CMK (cell line): ENCODE results near the gene OR6K3.
"Not testable (repeated sequence)": the region's sequence is repeated elsewhere in the genome, so short reads cannot be mapped to it uniquely, and the experiment has no call there.

Experiments
- DNase-seq: peaks from one replicate; pipeline ENCODE4 v3.0.0-alpha.2; 2010; ENCODE audit warnings: low read depth

OR6K3 gene, protein sequence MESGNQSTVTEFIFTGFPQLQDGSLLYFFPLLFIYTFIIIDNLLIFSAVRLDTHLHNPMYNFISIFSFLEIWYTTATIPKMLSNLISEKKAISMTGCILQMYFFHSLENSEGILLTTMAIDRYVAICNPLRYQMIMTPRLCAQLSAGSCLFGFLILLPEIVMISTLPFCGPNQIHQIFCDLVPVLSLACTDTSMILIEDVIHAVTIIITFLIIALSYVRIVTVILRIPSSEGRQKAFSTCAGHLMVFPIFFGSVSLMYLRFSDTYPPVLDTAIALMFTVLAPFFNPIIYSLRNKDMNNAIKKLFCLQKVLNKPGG

DNA sequence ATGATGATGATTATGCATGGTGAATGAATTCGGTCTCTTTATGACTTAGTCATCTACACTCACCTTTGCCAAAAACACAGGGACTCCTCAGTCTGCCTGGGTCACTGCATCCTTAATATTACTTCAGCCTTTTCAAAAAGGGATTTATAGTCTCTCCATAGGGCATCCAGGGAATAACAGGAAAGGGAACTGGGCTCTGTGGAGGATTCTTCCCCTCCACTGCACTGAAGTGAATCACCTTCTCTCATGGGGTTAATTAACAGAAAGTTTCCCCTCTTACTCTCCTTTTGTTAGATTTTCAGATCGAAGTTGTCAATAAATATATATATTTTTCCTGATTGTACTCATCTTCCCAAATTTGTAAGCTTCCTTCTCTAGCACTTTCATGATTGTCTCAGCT is at the start of gene OR6K3:
Gene OR6K3 (minus strand): TSS at position 101 of the 400 bp plus-strand sequence. CDS start 2,605 bp downstream, outside the sequence.
- DNase-seq = no peak

DNA sequence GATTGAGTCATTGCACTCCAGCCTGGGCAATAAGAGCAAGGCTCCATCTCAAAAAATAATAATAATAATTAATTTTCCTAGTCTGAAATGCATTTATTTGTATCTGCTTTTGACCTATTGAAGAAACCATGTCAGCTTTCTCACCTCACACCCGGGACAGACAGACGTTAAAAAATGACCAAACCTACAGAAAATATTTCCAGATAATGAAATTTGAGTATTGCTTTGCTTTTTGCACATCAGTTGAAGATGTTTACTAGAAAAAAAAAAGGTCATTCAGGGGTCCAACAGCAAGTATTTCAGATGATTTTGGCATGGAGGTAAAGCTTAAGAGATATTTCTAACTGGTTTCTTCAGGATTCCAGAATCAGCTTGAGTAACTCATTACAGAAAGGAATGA is 33.9 kb upstream of the OR6K3 start, which contains the start of gene OR6K6:
Gene OR6K6 (plus strand): TSS at position 301 of the 400 bp plus-strand sequence. CDS start 168 bp downstream, outside the sequence.
- no peak for DNase-seq

DNA sequence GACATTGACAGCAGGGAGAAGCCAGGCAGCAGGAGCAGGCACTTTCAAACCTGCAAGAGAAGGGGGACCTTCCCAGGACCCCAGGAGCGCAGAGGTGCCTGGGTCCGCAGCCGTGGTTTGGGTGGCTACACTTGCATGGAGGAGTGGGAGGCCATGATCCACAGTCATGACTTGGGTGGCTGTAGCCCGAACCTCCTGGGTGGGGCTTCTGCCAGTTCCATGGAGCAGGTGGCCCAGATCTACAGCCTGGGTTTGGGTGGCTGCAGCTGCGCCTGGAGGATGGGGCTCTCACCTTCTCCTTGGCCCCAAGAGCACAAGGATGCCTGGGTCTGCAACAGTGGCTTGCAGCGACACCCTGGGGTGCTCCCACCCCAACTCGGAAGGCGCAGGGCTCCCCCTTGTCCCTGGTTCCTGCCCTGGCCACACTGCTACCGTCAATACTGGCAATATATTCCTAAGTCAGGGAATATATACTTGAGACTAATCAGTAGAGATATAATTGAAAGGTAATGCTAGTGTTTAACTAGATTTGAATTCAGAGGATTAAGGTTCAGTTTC is 31.7 kb upstream of the OR6K3 start:
- DNase-seq = no peak

DNA sequence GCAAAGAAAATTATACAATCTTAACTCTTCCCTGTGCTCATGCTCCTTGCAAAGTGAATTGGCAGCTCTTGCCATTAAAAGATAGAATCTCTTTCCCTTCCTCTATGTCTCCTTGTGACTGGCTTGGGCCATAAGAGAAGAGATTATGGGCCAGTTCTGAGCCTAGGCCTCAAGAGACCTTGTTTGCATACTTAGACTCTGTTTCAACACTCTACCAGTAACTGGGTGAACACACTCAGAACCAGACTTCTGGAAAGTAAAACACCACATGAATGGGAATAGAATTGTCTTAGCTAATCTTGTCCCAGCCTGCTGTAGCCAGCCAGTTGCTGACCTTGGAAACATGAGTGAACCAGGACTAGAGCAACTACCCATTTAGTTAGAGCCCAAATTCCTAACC is 15.3 kb upstream of the OR6K3 start:
- no peak for DNase-seq

DNA sequence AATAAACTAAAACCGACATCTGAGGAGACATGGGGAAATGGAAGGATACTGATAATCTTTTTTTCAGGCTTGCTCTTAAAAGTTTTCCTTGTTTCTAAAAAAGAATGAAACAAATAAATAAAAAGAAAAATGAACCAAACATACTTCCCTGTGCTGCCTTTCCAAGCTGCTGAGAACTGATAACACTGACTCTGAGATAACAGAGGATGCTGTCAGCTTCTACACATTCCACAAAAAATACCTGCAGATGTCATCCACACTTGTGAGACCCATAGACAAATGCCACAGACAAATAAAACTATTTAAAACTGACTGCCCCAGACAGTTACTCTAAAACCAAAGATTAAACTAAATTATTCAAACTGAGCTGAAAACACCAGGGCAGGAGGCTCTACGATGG is 12.0 kb upstream of the OR6K3 start:
- no peak for DNase-seq

DNA sequence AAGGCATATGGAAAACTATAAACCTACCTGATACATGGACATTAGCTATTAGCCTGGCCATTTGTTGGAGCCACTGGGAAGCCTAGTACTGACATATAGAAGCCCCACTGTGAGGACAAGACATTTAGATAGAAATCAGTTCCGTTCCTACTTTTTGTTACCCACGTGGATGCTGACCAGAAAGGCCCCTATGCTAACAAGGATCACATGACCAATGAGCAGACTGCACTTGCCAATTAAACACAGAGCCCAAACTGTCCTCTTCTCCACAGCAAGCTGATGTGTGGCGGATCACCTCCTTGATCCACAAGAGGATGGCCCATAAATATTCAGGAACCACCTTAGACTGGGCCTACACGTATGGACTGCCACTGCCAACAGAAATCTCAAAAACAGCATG is 11.2 kb upstream of the OR6K3 start:
- no peak for DNase-seq

DNA sequence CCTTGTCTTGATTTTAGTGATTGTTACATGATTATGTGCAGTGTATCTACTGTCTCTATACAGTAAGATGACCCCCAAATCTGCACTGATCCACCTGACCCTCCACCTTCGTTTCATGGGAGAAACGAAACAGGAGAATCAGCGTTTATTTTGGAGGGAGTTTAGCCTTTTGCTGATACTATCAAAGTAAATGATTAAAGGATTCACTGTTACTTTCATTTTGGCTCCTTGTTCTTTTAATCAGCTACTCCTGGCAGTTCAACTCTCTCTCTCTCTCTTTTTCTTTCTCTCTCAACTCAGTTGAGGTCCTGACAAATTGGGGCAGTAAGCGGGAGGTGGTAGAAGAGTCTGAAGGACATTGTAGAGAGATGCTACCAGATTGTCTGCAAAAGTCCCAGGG is 9.9 kb upstream of the OR6K3 start:
- no peak for DNase-seq

DNA sequence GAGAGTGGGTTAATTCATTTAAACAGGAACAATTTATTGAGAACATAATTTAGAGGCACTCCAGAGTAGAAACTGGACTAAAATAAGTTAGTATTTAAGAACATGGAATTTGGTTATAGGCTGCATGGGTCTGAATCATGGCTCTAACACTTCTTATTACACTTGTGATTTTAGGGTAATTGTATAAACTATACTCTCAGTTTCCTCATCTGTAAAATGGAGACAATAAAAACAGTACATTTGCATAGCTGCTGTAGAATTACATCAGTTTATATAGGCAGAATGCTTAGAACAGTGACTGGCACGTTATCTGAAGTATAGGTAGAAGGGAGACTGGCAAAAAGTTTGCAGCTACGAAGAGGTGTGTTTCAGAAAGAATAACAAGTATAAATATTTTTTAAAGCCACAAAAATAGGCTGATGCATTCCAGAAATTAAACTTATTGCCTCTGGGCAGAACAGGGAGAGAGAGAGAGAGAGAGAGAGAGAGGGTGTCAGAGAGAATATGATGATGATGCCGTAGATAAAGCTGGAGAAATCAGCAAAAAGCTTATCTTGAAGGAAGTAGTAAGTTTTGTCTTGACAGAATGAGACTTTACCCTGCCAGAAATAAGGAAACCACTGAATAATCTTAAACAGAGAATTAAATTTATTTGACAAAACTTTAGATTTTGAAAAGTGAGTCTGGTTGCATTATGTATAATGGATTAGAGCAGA is 8.1 kb upstream of the OR6K3 start:
- DNase-seq = no peak

DNA sequence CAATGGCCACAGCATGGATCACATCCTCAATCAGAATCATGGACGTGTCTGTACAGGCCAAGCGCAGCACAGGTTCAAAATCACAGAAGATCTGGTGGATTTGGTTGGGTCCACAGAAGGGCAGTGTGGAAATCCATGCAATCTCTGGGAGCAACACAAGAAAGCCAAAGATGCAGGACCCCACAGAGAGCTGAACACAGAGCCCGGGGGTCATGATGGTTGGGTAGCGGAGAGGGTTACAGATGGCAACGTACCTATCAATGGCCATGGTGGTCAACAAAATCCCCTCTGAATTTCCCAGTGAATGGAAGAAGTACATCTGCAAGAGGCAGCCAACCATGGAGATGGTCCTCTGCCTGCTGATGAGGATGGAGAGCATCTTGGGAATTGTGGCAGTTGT is 3.9 kb upstream of the OR6K3 start:
- DNase-seq = no peak

DNA sequence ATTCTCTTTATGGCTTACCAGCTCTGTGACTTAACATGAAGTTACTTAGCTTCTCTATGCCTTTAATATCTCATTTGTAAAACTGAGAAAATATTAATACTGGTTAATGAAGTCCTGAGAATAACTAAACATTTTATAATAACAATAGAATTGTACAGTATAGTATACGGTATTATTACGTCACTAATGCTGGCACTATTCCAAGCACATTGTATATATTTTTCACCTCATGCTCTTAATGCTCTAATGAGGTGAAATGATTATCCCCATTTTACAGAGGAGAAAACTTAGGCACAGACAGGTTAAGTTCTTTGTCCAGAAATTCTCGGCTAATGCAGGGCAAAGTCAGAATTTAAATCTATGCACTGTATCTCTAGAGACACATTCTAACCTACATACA is 856 bp downstream of the OR6K3 start:
- DNase-seq = no peak

DNA sequence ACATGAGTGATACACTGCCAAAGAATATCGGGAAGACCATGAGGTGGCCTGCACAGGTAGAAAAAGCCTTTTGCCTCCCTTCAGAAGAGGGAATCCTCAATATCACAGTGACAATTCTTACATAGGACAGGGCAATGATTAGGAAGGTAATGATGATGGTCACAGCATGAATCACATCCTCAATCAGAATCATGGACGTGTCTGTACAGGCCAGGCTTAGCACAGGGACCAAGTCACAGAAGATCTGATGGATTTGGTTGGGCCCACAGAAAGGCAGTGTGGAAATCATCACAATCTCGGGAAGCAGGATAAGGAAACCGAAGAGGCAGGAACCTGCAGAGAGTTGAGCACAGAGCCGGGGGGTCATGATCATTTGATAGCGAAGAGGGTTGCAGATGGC is 3.2 kb downstream of the OR6K3 start:
- DNase-seq = no peak

DNA sequence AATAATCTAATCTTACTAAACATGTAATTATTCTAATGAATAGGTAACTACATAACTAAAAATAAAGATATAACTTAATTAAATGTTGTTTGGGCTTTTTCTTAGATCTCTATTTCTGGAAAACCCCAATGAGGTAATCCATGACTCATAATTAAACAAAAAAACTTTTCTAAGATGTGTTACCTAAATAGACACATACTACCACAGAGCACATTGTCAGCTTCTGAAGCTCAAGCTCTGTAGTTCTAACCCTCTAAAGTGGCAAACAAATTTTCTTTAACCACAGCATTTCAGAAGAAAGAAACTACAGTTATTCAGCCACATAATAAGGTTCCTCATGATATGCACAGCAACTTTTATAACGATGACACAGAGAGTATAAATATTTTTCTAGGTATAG is 4.2 kb downstream of the OR6K3 start:
- DNase-seq = no peak

DNA sequence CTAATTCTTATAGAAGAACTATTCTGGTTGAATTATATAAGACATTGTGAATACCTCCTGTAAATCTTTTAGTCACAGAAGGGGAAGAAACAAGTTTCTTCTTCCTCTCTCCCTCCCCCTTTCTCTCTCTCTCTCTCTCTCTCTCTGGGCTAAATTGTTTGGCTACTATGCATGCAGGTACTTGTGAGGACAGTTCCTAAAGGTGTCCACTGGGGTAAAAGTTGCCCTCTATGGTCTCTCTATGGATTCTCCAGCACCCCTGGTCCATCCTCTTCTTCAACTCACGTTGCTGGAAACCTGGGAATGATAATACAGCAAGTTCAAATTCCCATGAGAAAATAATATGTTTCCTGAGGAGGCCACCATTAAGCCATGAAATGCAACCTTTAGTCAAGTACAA is 5.8 kb downstream of the OR6K3 start:
- no peak for DNase-seq

DNA sequence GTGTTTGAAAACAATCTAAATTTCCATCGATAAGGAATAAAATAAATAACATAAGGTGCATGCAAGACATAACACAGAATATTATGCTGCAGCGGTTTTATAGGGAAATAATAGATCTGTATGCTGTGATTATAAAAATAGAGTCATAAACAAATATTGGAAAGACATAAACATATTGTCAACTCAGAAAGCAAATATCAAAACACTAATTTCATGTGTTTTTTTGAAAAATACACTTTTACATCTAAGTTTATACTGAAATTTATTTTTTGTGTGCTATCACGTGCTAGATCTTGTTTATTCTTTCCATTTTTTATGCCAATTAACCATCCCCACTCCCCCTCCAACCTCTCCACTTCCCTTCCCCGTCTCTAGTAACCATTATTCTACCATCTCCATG is 9.4 kb downstream of the OR6K3 start:
- DNase-seq = no peak

DNA sequence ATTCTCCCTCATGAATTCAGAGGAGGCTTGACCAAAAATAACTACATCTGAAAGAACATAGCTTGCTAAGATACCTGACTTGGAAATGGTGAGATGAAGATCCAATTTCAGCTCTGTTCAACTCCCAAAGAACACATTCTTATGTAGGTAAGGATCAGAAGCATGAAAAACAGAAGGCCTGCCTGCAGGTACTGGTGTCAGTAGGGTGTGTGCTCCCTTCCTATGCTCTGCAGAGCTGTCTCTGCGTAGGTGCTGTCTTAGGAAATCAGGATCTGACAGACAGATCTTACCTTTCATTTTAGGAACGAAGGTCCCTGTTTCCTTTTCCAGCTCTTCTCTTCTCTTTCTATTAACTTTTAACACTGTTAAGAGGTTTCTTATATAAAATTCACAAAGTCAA is 14.4 kb downstream of the OR6K3 start:
- no peak for DNase-seq

DNA sequence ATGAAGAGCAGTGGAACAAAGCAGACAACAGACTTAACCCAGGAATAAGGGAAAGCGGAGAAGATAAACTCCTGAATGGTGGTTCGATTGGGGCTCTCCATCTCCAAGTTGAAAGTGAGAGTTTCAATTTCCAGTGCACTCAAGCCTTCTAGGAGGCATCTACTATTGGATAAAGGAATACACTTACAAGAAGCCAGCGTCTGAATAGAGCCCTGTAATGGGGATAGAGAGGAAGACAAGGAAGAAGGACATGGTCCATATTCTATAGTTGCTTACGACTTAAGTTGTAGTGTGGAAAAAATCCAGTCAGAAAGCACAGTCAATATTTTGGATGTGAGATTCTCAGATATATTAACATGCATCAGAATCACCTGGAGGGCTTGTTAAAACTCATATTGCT is 20.0 kb downstream of the OR6K3 start, which contains the start of gene OR6K2:
Gene OR6K2 (minus strand): TSS at position 101 of the 400 bp plus-strand sequence. CDS start 0 bp downstream, at position 101.
- no peak for DNase-seq

DNA sequence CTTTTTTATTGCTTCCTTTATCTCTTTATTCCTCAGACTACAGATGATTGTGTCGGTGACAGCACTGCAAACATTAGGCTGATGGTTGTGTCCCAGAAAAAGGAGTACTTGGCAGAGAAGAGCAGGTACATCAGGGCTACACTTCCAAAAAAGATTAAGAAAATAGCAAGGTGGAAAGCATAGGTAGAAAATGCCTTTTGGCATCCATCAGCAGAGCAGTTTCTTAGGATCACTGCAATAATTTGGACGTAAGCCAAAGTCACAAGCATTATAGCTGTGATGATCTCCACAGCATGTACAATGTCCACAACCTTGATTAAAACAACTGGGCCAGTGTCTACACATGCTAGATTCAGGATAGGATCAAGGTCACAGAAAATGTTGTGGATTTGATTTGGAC is 25.9 kb downstream of the OR6K3 start:
- DNase-seq = no peak

DNA sequence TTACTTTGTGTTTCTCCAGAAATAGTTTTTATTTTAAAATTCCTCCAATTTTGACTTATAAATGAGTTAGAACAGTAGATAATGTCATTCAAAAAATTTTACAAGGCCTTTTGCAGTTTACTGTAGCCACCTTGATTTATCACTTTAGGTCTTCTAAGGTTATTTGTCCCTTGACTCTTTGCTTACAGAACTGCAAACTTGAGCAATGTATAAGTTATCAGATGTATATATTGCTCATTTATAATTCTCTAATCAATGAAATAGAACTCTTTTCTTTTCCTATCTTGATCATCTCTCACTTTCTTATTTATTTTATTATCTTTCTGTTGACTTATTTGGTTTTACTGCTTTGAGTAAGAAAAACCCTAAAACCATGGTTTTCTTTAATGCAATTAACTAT is 28.2 kb downstream of the OR6K3 start:
- DNase-seq = no peak

DNA sequence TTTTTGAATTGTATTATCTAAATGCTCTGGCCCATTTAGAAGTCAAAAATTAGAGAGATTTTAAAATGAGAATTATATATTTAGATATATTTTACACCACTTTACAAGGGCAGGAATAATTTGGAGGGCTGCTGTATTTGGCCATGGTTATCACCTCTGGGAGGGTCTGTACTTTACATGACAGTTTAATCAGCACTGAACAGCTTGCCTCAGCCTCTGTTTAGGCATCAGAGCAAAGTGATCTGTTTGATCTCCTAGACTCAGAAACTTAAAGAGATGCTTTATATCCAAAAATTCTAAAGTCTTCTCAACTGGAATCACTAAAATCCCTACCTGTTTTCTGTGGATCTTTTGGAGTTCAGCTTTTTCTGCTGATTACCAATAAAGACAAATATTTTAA is 28.6 kb downstream of the OR6K3 start:
- DNase-seq = no peak

DNA sequence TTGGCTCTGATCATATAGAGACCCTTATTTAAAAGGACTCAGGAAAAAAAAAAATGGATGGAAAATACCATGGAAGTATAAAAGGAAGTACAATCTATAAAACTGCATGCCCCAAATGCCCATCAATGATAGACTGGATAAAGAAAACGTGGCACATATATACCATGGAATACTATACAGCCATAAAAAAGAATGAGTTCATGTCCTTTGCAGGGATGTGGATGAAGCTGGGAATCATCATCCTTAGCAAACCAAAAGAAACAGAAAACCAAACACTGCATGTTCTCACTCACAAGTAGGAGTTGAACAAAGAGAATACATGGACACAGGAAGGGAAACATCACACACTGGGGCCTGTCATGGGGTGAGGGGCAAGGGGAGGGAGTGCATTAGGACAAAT is 29.4 kb downstream of the OR6K3 start:
- not testable (repeated sequence) for DNase-seq

DNA sequence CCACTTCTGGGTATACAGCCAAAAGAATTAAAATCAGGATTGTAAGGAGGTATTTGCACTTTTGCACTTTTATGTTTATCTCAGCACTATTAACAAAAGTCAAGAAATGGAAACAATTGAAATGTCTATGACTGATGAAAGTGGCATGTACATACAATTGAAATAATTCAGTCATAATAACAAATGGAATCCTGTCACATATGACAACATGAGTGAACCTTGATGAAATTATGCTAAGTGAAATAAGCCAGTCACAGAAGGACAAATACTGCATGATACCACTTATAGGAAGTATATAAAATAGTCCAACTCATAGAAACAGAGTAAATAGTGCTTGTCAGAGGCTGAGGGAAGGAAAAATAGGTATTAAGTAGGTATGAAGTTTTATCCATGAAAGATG is 30.6 kb downstream of the OR6K3 start:
- DNase-seq = no peak

DNA sequence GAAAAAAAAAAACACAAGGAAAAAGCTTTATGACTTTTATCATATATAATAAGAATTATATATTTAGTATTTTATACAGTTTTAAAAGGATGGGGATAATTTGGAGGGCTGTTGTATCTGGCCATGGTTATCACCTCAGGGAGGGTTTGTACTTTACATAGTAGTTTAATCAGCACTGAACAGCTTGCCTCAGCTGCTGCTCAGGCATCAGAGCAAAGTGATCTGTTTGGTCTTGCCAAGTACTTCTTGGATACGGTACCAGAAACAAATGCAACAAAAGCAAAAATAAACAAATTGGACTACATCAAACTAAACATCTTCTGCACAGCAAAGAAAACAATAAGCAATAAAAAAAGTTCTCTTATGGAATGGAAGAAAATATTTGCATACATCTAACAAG is 31.4 kb downstream of the OR6K3 start:
- no peak for DNase-seq

DNA sequence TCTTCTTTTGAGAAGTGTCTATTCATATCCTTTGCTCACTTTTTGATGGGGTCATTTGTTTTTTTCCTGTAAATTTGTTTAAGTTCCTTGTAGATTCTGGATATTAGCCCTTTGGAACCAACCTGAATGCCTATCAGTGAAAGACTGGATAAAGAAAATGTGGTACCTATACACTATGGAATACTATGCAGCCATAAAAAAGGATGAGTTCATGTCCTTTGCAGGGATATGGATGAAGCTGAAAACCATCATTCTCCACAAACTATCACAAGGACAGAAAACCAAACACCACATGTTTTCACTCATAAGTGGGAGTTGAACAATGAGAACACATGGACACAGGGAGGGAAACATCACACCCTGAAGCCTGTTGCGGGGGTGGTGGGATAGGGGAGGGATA is 32.2 kb downstream of the OR6K3 start:
- not testable (repeated sequence) for DNase-seq
